GM23338 (cell line): ENCODE measurements around the gene PSMA3.
A peak's percentile ranks its signal among the peaks of the same experiment; 100 is the strongest.

Experiments
- CTCF ChIP-seq, 2 experiments: fragments of 200-600 bp in 1 of 2; sonication (generic) in 1 of 2; conservative IDR thresholded peaks; 2 replicates each; pipeline versions ENCODE4 v1.5.1 to v1.6.1; 2016 to 2017; ENCODE audit warnings: antibody characterized with exemption in 2 of 2, low read depth in 2 of 2, mild to moderate bottlenecking in 2 of 2, moderate library complexity in 1 of 2
- EZH2 ChIP-seq: fragments of 200-600 bp; sonication (generic); IDR thresholded peaks from one replicate; pipeline ENCODE4 v1.8.0; 2017; ENCODE audit warnings: antibody characterized with exemption, mild to moderate bottlenecking, low read depth; ENCODE audit not compliant: unreplicated experiment
- REST ChIP-seq: IDR thresholded peaks from one replicate; pipeline ENCODE4 v1.6.1; 2018; ENCODE audit warnings: antibody characterized with exemption; ENCODE audit not compliant: unreplicated experiment

GRCh38 chr14:58272588-58273372 is 28.1 kb downstream of the PSMA3 start:
- peak; percentile 31 to 41 for TF ChIP-seq CTCF (conservative IDR thresholded peaks at IDR 0.05; ENCODE audit: low read depth in 2 of 2)
- TF ChIP-seq EZH2: no peak
- no peak for TF ChIP-seq REST
